NCI-H446 (cell line): ENCODE results near the gene CARD14.
A peak's percentile ranks its signal among the peaks of the same experiment; 100 is the strongest.

ENCODE experiments used
- DNase-seq, 2 experiments: peaks; one replicate each; lab custom pipeline; 2025; lab: John Stamatoyannopoulos, UW

Gene CARD14

DNA sequence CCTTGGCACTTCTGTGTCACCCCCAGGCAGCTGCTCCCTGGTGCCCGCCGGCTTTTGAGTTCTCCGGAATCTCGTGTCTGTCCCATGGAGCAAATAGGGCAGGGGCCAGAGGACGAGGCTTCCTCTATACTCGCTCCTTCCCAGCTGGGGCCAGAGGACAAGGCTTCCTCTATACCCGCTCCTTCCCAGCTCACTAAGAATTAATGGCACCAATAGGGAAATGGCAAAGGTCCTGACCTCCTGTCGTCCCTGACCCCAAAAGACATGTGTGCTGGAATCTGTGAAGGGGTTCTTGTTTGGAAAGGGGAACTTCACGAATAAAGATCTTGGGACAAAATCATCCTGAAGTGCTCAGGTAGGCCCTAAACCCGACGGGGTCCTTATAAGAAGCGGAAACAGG lies 42.7 kb downstream of the CARD14 start:
- DNase-seq, result no peak

DNA sequence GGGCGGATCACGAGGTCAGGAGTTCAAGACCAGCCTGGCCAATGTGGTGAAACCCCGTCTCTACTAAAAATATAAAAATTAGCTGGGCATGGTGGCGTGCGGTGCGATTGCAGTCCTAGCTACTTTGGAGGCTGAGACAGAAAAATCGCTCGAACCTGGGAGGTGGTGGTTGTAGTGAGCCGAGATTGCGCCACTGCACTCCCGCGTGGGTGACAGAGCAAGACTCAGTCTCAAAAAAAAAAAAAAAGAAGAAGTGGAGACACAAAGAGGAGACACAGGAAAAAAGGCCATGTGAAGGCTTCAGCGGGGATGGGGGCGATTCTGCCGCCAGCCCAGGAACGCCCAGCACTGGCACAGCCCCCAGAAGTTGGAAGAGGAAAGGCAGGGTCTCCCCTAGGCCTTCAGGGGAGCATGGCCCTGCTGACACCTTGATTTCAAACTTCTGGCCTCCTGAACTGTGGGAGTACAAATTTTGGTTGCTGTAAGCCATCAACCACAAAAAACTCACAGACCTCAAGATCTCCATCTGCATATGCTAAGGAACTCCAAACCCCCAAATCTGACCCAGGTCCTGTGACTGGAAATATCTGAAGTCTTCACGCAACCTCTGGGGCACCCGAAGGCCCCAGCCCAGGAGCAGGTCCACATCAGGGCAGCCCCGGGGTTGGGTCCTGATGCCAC lies 43.3 kb downstream of the CARD14 start:
- no peak for DNase-seq

DNA sequence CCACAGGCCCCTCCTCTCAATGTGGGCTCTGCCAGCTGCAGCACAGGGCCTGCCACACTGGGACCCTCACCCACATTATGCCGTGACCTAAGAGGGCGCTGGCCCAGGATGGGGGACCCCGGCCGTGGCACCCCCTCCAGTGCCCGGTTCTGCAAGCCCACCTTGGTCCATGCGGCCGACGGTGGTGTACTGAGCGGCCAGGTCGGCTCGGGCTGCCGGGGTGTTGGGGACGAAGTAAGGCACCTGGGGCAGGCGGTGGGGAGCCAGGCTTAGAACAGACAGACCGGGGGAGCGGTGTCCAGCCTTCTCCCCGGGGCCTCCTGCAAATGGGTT lies 43.8 kb downstream of the CARD14 start:
- no peak for DNase-seq

DNA sequence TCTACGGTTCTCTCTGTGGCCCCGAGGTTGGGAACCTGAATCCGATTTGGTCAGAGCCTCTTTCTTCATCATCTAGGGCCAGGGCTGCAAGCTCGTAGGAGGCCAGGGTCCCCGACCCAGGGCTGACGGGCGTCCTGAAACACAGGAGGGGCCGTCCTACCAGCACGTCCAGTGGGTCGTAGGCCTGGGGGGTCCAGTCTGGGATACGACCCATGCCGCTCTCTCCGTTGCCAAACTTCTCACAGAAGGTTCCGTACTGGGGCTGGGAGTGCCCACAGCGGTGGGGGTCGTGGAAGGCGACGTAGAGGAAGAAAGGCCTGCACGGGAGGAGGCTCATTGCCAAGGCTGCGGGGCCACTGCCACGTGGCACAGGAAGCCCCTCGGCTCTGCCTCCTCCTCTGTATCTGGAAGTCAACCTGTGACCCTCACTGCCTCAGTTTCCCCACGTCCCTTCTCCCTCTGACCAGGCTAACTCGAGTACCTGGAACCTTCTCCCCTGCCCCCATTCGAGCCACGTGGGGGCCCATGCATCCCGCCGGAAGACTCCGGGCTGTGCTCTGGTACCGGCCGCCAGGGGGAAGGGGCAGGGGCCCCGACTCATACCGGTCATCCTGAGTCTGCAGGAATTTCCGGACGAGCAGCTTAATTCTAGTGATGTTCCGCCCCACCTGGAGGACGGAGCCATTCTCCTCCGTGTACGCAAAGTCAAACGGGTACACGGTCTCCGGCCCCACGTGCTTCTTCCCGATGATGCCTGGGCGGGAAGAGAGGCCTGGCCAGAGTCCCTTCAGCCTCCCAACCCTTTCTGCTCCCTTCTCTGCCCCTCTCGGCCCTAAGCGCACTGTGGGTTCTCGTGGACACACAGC lies 44.4 kb downstream of the CARD14 start:
- no peak for DNase-seq

DNA sequence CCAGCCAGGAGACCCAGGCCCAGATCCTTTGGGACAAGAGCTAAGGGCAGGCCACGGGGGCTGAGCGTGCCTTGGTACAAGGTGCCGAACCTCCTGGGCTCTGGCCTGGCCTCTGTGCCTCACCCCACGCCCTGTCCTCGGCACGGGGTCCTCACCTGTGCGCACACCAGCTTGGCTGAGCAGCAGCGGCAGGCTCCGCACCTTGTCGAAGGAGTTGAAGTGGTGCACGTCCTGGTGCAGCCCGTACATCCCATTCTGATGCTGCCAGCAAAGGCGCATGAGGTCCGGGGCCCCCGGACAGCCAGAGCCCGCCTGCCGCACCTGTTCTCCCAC lies 45.0 kb downstream of the CARD14 start:
- DNase-seq, result no peak

DNA sequence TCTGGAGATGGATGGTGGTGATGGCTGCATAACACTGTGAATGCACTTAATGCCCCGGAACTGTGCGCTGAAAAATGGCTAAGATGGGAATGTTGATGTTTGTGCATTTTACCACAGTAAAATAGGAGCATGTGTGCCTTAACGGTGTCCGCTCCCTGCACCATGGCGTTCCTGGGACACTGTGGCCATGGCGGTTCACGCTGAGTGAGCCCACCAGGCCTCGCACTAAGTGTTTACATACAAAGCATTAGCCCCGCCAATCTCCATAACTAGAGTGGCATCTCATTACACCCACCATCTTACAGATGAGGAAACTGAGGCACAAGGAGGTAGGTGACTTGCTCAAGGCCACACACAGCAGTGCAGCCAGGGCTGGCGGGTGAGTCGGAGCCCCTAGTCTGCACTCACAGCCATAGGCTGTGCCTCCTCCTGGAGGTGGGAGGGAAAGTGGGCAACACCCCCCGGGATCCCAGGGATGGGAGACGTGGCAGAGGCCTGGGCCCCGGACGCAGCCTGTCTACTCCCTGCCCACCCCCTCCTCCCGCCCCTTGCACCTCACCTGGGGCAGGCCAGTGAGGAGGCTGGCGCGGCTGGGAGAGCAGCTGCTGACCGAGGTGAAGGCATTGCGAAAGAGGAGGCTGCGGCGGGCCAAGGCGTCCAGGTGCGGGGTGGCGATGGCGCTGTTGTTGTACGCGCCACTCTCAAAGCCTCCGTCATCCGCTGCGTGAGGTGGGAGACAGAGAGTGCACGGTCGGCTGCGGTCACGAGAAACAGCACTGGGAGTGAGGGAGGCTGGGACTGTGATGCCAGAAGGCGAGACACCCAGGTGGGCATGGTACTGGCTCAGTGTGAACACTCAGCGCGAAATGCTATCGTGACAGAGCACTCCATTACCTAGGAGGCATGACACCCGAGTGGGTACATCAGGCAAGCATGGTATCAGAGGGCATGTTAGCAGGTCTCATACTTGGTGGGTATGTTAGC lies 46.9 kb downstream of the CARD14 start:
- DNase-seq, result no peak

DNA sequence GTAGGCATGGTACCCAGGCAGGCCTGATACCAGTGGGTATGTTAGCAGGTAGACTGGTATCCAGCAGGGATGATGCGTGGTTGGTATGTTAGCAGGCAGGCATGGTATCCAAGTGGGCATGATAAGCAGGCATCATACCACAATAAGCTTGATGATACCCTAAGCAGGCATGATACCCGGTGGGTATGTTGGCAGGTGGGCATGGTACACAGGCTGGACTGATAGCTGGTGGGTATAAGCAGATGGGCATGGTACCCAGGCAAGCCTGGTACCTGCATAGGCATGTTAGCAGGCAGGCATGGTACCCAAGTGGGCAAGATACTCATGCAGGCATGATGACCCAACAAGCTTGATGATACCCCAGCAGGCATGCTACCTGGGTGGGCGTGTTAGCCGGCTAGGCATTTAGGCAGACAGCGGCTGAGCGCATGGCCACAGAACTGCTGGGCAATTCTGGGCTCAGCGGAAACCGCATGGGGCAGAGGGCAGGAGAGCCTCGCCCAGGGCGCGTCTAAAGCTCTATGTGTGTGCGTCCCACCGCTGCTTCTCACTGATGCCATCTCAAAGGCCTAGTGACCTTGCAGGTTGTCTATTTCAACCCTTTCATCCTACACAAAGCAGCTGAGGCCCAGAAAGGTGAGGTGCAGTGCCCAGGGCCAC lies 48.0 kb downstream of the CARD14 start:
- DNase-seq, result no peak

DNA sequence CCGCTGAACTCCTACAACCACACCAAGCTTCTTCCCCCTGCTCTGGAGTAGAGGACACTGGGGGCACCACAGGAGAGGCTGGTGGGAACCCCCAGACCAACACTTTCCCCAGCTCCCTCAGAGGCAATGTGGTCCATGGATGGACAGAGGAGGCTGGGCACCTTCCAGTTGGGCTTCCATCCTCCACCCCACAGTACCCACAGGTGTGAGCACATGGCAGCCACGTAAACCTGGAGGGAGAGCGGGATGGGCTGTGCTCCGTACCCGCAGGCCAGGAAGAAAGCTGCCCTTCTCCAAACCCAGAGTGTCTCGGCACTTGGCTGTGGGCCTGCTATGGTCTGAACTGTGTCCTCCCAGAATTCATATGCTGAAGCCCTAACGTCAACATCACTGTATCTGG lies 48.6 kb downstream of the CARD14 start:
- DNase-seq, result no peak

DNA sequence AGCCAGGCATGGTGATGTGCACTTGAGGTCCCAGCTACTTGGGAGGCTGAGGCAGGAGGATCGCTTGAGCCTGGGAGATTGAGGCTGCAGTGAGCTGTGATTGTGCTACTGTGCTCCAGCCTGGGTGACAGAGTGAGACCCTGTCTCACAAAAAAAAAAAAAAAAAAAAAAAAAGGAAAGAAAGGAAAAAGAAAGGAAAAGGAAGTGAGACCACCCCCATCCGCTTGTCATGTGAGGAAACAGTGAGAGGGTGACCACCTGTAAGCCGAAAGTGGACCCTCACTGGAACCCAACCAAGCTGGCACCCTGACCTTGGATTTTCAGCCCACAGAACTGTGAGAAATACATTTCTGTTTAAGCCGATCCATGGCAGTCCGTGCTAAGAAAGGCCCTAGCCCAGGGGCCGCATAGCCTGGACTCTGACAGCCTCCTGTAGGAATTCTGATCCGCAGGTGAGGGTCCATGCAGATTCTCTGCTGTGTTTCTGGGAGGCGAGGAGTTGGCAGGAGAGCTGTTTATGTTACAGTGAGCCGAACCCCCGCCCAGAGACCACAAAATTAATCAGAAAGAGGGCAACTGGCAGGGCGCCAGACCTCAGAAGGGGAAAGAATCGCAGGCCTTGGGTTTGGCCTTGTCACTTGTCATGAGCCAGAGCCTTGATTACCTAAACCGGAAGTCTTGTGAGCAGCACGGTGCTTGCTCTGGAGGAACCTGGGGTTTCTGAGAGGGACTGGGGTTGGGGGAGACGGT lies 49.4 kb downstream of the CARD14 start:
- DNase-seq, result peak in 1 of 2 experiments; percentile 13

DNA sequence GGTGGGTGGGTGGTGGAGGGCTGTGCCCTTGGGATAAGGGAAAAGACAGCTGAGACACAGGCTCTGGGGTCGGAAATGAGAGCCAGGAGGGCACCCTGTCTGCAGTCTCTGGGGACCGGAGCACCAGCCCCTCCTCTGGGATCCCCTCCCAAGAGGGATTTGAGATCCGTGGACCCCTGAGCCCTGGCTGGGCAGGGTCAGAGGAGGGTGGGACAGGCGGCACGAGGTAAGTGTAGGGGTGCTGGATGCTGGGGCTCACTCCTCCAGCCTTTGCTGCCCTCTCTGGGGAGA lies 49.9 kb downstream of the CARD14 start:
- no peak for DNase-seq

DNA sequence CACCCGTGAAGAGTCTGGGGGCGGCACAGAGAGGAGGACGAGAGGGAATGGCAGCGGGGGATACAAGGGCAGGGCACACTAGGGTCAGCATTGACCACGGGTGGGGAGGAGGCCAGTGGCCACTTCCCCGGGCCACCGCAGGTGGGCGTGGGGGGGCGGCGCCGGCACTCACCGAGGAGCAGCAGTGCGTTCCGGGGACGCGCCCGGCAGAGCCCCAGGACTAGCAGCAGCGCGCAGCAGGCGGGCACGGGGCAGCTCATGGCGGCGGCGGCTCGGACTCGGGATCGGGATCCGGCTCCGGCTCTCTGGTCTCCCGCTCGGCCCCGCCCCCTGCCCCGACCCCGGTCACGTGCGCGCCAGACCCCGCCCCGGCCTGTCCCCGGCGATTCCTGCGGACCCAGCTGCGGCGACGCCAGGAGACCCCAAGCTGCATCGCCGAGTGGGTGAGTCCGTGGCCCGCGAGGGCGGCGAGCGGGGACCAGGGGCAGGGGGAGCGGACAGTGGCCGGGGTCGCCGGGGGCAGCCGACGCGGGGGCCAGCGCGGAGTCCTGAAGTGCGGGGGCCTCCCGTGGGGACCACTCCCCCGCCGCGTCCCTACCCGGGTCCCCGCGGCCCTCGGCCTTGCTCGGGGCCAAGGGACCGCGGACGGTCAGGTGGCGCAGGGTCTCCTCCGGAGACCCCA lies 50.4 kb downstream of the CARD14 start, which contains the start of the genes SGSH and SLC26A11:
SGSH (minus strand) TSS at position 280 of the 682 bp plus-strand sequence; CDS start at position 260, 20 bp downstream.
SLC26A11 (plus strand) TSS at position 374 of the 682 bp plus-strand sequence. CDS start 1,134 bp downstream, outside the sequence.
- DNase-seq, result peak in 1 of 2 experiments; percentile 69

DNA sequence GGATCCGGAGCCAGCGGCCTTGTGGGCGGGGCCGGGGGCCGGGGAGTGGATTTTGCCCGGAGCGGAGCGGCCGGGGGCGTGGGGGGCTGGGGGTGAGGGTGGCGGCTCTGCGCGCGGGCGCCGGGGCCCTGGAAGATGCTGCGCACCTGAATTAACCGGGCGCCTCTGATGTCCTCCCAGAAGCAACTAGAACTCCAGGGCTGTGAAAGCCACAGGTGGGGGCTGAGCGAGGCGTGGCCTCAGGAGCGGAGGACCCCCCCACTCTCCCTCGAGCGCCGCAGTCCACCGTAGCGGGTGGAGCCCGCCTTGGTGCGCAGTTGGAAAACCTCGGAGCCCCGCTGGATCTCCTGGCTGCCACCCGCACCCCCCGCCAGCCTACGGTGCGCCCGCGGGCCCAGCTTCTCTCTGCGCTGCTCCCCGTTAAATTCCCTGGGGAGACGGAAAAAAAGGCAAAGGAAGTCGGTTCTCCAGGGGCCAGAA lies 50.9 kb downstream of the CARD14 start:
- DNase-seq, result no peak

DNA sequence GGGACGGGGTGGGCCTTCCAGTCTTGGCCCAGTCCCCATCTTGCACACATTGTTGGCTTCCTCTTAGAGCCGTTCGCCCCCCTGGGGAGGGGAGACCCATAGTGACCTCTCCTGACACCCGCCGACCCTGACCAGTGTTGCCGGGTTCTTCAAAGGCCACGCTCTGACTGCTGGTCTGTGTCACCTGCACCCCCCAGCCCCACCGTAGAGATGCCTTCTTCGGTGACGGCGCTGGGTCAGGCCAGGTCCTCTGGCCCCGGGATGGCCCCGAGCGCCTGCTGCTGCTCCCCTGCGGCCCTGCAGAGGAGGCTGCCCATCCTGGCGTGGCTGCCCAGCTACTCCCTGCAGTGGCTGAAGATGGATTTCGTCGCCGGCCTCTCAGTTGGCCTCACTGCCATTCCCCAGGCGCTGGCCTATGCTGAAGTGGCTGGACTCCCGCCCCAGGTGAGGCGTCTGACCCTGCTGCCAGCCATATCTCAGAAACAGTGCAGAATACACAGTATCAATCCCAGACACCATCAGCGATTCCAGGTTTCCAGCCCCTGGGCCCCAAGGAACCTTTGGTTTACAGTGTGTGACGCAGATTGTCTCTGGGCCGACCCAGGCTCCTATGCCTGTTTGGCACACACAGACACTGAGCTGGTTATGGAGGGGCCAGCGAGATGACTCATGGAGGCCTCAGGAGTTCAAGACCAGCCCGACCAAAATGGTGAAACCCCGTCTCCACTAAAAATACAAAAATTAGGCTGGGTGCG lies 51.7 kb downstream of the CARD14 start:
- no peak for DNase-seq

DNA sequence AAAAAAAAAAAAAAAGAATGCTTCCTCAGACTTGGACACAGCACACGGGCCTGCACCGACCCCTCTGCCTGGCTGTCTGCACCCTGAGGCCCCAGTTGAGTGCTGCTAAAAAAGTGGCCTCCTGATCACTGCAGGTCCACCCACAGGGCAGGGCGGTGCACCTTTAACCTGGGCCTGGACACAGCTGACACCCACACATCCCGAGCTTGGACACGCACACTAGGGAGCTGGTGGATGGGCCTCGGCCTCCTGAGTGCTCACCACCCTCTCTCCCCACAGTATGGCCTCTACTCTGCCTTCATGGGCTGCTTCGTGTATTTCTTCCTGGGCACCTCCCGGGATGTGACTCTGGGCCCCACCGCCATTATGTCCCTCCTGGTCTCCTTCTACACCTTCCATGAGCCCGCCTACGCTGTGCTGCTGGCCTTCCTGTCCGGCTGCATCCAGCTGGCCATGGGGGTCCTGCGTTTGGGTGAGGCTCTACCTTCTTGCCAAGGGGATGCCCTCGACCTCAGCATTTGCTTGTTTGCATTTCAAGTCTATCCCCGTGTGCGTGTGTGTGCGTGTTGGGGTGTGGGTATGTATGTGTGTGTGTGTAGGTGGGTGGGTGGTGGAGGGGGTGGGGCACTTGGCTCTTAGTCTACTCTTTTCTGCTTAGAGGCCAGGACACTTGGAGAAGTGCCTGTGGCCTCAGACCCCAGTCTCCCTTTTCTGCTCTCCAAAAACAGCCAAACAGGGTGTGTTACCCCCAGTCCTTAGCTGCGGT lies 52.7 kb downstream of the CARD14 start:
- no peak for DNase-seq

DNA sequence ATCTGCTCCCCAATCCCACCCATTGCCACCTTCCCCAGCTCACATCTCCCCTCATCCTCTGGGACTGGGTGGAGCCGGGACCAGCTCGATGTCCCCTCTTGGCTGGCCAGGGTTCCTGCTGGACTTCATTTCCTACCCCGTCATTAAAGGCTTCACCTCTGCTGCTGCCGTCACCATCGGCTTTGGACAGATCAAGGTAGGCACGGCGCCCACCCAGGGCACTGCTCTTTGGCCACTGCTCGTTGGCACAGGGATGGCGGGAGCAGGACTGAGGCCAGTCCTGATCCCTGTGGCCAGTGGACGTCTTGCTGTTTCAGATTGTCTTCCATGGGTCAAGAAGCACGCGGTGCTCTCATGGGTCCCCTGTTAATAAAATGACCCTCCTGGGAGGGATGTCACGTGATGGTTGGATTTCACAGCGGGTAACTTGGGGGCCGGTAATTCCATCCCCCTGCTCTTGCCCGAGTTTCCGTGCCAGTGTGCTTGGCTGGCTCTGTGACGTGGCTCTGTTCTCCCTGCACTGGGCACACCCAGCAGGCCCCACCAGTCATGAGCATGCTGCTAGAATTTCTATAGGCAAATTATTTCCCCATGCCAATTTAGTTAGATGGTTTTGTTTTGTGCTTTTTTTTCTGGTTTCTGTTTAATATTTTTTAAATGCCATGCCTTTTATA lies 53.4 kb downstream of the CARD14 start:
- DNase-seq, result no peak

DNA sequence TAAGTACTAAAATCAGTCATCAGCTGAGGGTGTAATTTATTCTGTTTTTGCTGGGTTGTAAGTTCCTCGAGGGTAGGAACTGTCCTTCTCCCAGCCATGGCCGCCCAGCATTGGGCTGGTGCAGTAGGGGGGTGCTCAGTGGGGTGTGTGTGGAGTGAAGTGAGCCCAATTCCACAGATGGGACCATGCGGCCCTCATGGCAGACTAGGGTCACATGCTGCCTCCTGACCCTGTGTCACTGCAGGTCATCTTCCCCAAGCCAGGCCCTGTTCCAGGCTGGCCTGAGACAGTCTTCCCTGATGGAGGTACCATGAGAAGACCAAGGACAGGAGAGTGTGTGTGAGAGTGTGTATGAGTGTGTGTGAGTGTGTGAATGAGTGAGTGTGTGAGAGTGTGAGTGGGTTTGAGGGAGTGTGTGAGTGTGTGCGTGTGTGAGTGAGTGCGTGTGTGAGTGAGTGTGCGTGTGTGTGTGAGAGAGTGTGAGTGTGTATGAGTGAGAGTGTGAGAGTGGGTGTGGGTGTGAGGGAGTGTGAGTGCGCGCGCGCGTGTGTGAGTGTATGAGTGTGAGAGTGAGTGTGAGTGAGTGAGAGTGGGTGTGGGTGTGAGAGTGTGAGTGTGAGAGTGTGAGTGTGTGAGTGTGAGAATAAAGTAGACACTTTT lies 54.1 kb downstream of the CARD14 start:
- no peak for DNase-seq

DNA sequence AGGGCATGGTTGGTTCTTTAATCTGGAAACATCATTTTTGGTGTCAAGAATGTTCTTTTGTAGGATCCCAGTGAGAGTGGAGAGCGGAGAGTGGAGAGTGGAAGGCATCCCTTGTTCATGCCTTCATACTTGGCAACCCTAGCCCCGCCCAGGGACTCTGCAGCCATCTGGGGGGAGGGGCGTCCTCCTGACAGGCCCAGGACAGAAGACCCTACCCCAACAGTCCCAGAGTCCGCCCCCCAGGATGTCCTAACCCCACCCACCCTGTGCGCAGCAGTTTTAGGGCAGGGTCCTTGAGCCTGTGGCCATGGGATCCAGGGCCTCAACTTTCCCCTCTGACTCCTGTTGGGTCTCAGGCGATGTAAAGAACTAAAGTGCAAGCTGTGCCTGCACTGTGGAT lies 54.9 kb downstream of the CARD14 start:
- DNase-seq, result no peak

DNA sequence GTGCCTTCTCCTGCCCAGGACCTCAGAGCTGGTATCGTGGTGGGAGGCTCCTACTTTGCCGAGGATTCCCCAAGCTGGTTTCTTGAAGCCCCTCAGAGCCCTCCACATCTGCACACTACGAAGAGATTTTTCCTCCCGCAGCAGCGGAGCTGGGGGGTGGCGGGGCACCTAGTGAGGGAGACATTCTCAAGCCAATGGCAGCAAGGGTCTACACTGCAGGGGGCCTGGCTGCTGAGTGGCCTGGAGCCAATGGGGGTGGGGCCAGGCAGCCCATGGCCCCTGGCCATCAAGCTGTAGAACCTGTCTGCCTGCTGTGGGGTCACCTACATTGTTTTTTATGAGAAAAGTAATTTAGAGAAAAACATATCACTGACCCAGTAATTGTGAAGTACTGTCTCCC lies 55.4 kb downstream of the CARD14 start:
- DNase-seq, result no peak
